UCSD-AML1 (cell line): Measurements from ENCODE around the gene ROS1.
"Not testable (repeated sequence)": the region's sequence is repeated elsewhere in the genome, so short reads cannot be mapped to it uniquely, and the experiment has no call there.

ENCODE experiments used
- DNase-seq: peaks from one replicate; lab custom pipeline; 2025; ENCODE audit not compliant: unreplicated experiment; lab: John Stamatoyannopoulos, UW

ROS1 gene

GRCh38 chr6:117425431-117426153 is at the start of gene ROS1:
Gene ROS1, minus strand, starts transcription at chr6:117425942. Its CDS starts 286 bp downstream, at chr6:117425656.
- no peak for DNase-seq

GRCh38 chr6:117473401-117473800 is 47.7 kb upstream of the ROS1 start:
- no peak for DNase-seq

GRCh38 chr6:117472667-117473066 is 46.9 kb upstream of the ROS1 start:
- no peak for DNase-seq

- DNase-seq, result no peak
These were observed 44.0 kb upstream of the ROS1 start for GRCh38 chr6:117469791-117470190.

- DNase-seq, result no peak
These were observed 43.6 kb upstream of the ROS1 start for GRCh38 chr6:117469356-117469755.

GRCh38 chr6:117468527-117468926 is 42.8 kb upstream of the ROS1 start:
- not testable (repeated sequence) for DNase-seq

- DNase-seq, result no peak
These were observed 42.1 kb upstream of the ROS1 start for GRCh38 chr6:117467876-117468275.

GRCh38 chr6:117465691-117466090 is 39.9 kb upstream of the ROS1 start:
- DNase-seq, result no peak

GRCh38 chr6:117464700-117465099 is 39.0 kb upstream of the ROS1 start:
- no peak for DNase-seq

GRCh38 chr6:117463762-117464665 is 38.3 kb upstream of the ROS1 start:
- DNase-seq, result no peak

- no peak for DNase-seq
These were observed 33.6 kb upstream of the ROS1 start for GRCh38 chr6:117459204-117459944.

- DNase-seq, result no peak
These were observed 31.3 kb upstream of the ROS1 start for GRCh38 chr6:117456998-117457397.

- no peak for DNase-seq
These were observed 30.5 kb upstream of the ROS1 start for GRCh38 chr6:117456250-117456649.

GRCh38 chr6:117451671-117452070 is 25.9 kb upstream of the ROS1 start:
- no peak for DNase-seq

- DNase-seq, result no peak
These were observed 24.1 kb upstream of the ROS1 start for GRCh38 chr6:117449549-117450439.

- DNase-seq, result no peak
These were observed 23.2 kb upstream of the ROS1 start for GRCh38 chr6:117448732-117449485.

GRCh38 chr6:117448011-117448410 is 22.3 kb upstream of the ROS1 start:
- no peak for DNase-seq

GRCh38 chr6:117446861-117447260 is 21.1 kb upstream of the ROS1 start:
- DNase-seq, result no peak

- no peak for DNase-seq
These were observed 18.9 kb upstream of the ROS1 start for GRCh38 chr6:117444600-117444999.

- DNase-seq, result not testable (repeated sequence)
These were observed 16.6 kb upstream of the ROS1 start for GRCh38 chr6:117442313-117442712.
